HG03558 (cell line): Measurements from ENCODE around the gene PTPRG.
A peak's percentile ranks its signal among the peaks of the same experiment; 100 is the strongest.
"Not testable (repeated sequence)": the region's sequence is repeated elsewhere in the genome, so short reads cannot be mapped to it uniquely, and the experiment has no call there.

Source experiments
- ATAC-seq: cut with Tn5 transposase; IDR thresholded peaks from one replicate; pipeline ENCODE4 v1.9.1; 2021; ENCODE audit warnings: moderate number of reproducible peaks; ENCODE audit not compliant: unreplicated experiment; ENCODE audit errors: extremely low read depth

The PTPRG gene

DNA sequence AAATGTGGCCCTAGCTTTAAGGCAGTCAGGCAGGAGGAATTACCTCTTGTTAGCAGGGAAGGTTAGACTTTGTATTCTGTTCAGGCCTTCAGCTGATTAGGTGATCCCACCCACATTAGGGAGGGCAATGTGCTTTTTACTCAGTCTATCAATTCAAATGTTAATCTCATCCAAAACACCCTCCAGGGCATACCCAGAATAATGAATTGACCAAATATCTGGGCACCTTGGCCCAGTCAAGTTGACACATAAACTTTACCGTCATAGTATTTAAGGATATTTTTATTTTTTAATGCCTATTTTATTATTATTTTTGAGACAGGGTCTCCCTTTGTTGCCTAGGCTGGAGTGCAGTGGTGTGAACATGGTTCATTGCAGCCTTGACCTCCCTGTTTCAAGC lies 146.1 kb downstream of the PTPRG start:
- no peak for ATAC-seq

DNA sequence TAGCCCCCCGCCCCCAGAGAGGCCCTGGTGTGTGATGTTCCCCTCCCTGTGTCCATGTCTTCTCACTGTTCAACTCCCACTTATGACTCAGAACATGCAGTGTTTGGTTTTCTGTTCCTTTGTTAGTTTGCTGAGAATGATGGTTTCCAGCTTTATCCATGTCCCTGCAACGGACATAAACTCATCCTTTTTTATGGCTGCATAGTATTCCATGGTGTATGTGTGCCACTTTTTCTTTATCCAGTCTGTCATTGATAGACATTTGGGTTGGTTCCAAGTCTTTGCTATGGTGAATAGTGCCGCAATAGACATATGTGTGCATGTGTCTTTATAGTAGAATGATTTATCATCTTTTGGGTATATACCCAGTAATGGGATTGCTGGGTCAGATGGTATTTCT lies 149.5 kb downstream of the PTPRG start:
- ATAC-seq = not testable (repeated sequence)

DNA sequence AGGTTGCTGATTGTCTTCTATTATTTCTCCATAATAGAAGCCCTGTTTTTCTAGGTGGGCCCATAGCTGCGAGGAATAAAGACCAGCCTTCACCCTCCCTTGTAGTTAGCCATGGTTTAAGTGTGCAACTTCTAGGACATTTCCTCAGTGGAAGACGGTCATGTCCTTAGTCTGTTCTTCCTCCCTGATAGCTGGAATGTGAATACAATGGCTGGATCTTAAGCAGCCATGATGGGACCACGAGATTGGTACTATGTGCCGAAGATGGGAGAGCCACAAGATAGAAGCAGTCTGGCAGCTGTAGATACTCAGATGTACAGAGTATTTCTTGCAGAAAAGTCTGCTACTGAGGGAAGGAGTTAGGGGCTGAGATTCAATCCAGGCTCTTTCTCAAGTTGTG lies 152.9 kb downstream of the PTPRG start:
- no peak for ATAC-seq

DNA sequence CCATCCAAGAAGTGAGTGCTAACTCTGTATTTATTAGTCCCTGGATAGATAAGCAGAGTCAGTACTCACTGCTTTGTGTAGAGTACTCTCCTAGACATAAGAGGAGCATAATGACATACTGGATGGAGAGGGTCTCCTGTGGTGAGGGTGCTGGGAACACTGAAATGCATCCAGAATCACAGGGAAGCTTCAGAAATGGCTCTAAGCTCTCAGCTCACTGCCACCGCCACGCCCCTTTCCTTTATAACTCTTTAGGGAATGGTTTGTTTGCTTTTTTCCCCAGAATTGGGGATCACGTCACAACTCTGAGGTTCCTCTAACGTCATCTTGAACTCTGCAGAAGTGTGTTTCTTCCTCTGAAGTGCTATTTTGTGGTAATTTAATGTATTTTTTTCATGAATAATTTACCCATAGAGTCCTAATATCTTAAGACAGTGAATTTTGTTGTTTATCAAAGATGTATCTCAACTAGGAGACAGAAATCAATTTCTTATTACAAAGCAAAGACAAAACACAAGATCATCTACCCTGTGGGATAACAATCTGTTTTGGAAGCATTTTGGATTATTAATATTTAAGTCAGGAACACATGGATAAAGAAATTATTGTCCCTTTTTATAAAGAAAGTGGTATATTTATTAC lies 154.6 kb downstream of the PTPRG start:
- ATAC-seq = no peak

DNA sequence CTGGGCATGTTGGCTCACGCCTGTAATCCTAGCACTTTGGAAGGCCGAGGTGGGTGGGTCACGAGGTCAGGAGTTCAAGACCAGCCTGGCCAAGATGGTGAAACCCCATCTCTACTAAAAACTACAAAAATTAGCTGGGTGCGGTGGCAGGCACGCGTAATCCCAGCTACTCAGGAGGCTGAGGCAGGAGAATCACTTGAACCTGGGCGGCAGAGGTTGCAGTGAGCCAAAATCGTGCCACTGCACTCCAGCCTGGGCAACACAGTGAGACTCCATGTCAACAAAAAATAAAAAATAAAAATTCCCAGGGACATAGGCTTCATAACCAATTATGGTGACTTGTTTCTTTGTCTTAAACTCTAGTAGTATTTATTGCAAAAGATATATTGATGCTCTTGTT lies 155.3 kb downstream of the PTPRG start:
- not testable (repeated sequence) for ATAC-seq

- no peak for ATAC-seq
Observed at GRCh38 chr3:61718565-61718964, 157.2 kb downstream of the PTPRG start.

DNA sequence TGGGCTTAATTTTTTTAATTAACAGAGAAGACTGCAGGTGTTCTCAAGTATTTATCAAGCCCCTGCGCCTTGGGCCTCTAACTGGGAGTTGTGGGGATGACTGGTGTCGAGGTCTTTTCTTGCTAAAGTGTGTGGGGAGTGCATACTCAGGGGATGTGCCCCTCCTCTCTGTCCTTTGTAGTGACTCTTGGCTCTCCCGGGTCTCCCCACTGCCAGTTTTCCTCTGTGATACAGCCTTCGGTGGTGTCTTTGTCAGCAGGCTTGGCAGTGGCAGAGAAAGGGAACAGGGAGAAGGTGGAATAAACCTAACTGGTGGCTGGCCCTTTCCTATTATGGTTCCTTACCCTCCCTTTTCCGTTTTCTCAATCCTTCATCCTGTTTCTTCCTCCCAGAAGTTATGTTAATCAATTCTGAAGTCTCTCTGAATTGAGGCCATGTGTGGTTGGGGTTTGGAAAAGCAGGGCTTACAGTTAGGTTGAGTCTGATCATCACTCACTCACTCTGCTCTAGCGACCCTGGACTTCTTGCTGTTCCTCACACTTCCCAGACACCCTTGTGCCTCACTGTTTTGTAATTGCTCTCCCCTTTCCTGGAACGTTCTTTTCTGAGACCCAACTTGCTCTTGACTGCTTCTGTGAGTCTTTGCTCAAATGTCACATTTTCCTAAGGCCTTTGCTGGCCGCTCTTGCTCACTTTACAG lies 158.1 kb downstream of the PTPRG start:
- no peak for ATAC-seq

GRCh38 chr3:61723038-61723437 lies 161.7 kb downstream of the PTPRG start:
- ATAC-seq = no peak

DNA sequence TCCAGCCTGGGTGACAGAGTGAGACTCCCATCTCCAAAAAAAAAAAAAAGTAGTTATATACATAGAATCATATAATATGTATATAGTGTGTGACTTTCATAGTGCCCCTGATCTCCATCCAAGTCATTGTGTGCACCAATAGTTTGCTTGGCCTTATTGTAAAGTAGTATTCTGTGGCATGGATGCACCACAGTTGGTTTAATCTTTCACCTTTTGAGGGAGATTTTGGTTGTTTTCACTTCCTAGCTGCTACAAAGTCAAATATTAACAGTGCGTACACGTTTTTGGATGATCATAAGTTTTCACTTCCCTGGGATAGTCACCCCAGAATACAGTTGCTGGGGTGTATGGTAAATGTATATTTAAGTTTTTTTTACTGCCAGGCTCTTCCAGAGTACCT lies 162.8 kb downstream of the PTPRG start:
- ATAC-seq = peak; percentile 62

- ATAC-seq = no peak
Observed at GRCh38 chr3:61724801-61725200, 163.4 kb downstream of the PTPRG start.

DNA sequence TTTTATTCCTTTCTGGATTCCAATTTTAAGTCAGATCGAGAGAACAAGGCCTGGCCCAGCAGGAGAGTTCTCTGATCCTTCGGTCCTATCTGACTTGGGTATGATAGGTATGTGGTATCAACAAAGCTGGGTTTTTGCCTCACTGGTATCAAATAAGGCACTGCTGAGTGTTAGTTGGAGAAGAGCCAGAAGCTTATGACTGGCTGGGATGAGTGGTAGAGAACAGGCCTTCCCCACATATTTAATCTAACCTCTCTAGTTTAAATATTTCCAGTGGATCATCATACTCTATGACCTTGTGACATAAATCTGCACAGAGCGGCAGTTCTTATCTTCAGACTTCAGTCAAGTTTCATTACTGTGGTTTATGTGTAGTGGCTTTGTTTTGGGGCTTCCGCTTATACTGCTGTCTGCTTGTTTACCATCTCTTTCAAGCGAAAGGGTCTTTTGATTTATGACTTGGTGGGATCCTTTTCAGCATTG lies 164.5 kb downstream of the PTPRG start:
- ATAC-seq = no peak

DNA sequence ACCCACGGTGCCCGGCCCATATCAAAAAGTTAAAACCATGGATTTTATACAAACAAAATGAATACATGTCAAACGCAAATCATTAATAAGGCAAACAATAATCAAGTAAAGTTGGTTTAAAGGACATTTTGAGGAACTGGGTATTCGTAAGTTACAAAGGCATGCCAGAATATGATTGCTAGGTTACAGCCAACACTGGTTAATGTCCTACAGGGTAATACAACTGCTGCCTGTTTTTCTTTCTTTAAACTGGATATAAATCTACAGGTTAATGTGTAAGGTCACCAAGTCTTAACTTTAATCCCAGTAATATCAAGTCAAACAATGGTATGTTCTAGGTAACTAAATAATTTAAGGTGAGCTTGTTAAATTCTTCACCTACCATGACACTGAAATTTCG lies 166.1 kb downstream of the PTPRG start:
- no peak for ATAC-seq

- ATAC-seq = no peak
Observed at GRCh38 chr3:61729038-61729634, 167.8 kb downstream of the PTPRG start.

DNA sequence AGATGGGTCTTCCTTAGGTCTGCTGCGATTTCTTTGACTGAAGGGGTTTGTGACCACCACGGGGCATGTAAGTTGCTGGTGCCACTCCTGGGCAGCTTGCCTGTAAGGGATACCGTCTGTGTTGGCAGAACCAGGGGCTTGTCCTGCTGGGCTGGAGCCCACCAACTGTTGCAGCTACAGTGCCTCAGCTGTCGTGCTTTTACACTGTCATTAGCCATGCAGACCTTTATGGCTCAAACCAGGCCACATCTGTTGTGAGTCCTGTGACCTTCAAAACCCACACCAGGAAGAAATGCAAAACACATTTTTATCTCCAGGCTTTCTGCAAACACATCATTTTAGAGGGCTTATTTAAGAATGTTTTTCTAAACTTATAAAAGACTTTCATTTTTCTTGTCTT lies 168.7 kb downstream of the PTPRG start:
- no peak for ATAC-seq

GRCh38 chr3:61730577-61731231 lies 169.3 kb downstream of the PTPRG start:
- ATAC-seq = no peak

DNA sequence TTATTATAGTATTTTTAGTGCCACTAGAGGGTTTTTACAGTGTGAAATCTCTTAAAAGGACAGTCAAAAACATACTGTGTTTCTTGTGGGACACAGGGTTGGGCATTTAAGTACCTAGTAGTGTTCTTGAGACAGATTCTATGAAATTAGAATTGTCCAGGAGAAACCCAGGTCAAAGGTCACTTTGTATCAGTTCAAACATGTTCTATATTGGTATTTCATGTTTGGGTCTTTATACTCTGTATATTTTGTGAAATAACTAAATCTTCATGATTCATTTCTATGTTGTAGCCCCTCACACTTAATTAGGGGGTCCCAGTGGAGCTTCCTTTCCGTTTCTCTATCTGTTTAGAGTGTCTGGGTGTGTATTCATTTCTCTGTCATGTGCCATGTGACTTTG lies 171.6 kb downstream of the PTPRG start:
- ATAC-seq = no peak

DNA sequence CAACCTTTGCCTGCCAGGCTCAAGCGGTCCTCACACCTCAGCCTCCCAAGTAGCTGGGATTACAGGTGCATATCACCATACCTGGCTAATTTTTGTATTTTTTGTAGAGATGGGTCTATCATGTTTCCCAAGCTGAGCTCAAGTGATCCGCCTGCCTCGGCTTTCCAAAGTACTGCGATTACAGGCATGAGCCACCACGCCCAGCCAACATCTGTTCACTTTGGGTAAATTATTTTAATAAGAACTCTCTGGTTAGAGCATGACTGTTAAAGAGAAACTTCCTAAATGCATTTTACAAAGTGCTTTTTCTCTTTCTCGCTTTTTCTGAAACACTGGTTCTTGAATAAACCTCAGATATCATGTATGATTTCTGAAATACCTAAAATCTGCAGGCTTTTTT lies 172.5 kb downstream of the PTPRG start:
- ATAC-seq = no peak

DNA sequence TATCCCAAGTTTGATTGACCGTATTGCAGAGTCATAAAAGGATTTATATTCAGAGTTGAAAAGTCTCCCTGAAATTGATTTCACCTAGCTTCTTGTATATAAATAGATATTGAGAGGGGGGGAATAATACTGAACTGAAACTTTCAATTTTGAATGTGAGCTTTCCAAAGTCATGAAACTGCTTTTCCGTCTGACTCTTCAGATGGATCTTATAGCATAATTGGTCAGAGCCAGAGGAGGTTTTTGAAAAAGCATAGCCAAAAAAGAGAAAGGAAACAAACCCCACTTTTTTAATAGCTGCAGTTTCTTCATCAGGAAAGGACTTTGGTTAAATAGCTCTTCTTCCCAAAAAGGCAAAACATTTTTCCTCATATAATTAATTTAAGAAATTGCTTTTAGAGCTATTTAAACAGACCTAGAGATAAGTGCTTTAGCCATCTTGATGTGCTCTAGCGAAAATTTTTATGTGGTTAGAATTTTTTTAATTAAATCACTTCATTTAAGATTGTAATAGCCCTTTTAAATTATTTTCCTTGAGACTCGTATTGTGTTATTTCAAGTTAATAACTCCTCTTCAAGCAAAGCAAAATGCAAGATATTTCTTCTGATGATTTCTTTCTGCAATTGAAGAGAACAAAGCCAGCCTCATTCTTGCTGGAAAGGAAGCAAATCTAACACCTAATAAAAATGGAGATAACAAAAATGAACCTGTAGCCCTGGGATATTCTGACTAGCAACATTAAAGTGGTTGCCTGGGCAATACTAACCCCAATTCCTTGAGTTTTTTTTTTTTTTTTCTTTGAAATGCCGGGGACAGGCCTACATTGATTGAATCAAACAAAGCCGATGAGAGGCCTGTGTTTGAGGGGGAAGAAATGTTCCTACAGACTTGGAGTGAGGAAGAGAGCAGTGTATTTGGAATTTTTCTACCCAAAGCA lies 173.6 kb downstream of the PTPRG start:
- no peak for ATAC-seq

- no peak for ATAC-seq
Observed at GRCh38 chr3:61736506-61736905, 175.1 kb downstream of the PTPRG start.

DNA sequence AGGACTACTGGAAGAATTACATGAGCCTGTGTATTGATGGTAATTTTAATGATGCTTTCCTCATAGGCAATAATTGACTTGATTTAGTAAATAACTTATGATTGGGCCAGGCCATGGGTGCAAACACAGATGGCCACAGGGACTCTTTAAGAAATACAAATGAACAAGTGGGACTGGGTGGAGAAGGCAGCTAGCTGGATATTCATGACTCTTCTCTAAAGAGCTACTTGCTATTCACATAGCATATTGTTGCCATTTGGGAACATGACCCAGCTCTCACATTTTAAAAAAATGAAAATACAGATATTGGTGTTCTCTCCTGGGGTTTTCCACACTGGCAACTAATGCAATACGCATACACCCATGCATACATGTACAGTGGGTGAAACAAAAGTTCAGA lies 178.3 kb downstream of the PTPRG start:
- no peak for ATAC-seq
